ENCODE measurements around the gene SMARCAD1.
"Not testable (repeated sequence)": the region's sequence is repeated elsewhere in the genome, so short reads cannot be mapped to it uniquely, and the experiment has no call there.

The SMARCAD1 gene

GRCh38 chr4:94298725-94299252 is 91.1 kb downstream of the SMARCAD1 start:
- no peak for DNase-seq (ENCODE audit: low read depth)

GRCh38 chr4:94302191-94302590 is 94.5 kb downstream of the SMARCAD1 start:
- no peak for DNase-seq (ENCODE audit: low read depth)

GRCh38 chr4:94304365-94304971 is 96.8 kb downstream of the SMARCAD1 start:
- no peak for DNase-seq (ENCODE audit: low read depth)

GRCh38 chr4:94305466-94306225 is 98.0 kb downstream of the SMARCAD1 start:
- DNase-seq (ENCODE audit: low read depth) = no peak

- no peak for DNase-seq (ENCODE audit: low read depth)
Measured at GRCh38 chr4:94306713-94307112, 99.0 kb downstream of the SMARCAD1 start.

GRCh38 chr4:94307231-94307871 is 99.7 kb downstream of the SMARCAD1 start:
- no peak for DNase-seq (ENCODE audit: low read depth)

GRCh38 chr4:94319927-94320326 is 112.3 kb downstream of the SMARCAD1 start:
- DNase-seq (ENCODE audit: low read depth) = not testable (repeated sequence)

- DNase-seq (ENCODE audit: low read depth) = no peak
Measured at GRCh38 chr4:94325835-94326234, 118.2 kb downstream of the SMARCAD1 start.

GRCh38 chr4:94329933-94330332 is 122.3 kb downstream of the SMARCAD1 start:
- no peak for DNase-seq (ENCODE audit: low read depth)

- no peak for DNase-seq (ENCODE audit: low read depth)
Measured at GRCh38 chr4:94332983-94333590, 125.4 kb downstream of the SMARCAD1 start.

GRCh38 chr4:94333866-94334265 is 126.2 kb downstream of the SMARCAD1 start:
- no peak for DNase-seq (ENCODE audit: low read depth)

- no peak for DNase-seq (ENCODE audit: low read depth)
Measured at GRCh38 chr4:94334476-94334875, 126.8 kb downstream of the SMARCAD1 start.

- no peak for DNase-seq (ENCODE audit: low read depth)
Measured at GRCh38 chr4:94334962-94335361, 127.3 kb downstream of the SMARCAD1 start.

- no peak for DNase-seq (ENCODE audit: low read depth)
Measured at GRCh38 chr4:94336303-94336702, 128.6 kb downstream of the SMARCAD1 start.

- DNase-seq (ENCODE audit: low read depth) = not testable (repeated sequence)
Measured at GRCh38 chr4:94336791-94337190, 129.1 kb downstream of the SMARCAD1 start.

- no peak for DNase-seq (ENCODE audit: low read depth)
Measured at GRCh38 chr4:94338681-94339351, 131.2 kb downstream of the SMARCAD1 start.

- no peak for DNase-seq (ENCODE audit: low read depth)
Measured at GRCh38 chr4:94339779-94340178, 132.1 kb downstream of the SMARCAD1 start.

Measured in stimulated activated CD8-positive, alpha-beta memory T cell treated with anti-CD3 and anti-CD28 coated beads, Interleukin-7, amount 100 ng/mL, for 24 hours (primary cell).